SK-N-SH (cell line): ENCODE results near the gene BMAL1. TPM values are rescaled to one million over a fixed set of nuclear protein-coding genes. Genes with fewer than 3 reads are reported as not detected.
A peak's percentile ranks its signal among the peaks of the same experiment; 100 is the strongest.

Experiments
- CTCF ChIA-PET: fragments of 300-600, 350-600 bp; formaldehyde crosslinking; extraction: SDS; loops from one replicate; lab custom pipeline; 2021; lab: Yijun Ruan, JAX
- POLR2A ChIA-PET: fragments of 350-600 bp; sonication (Branson Sonifier 250); formaldehyde crosslinking; extraction: SDS; loops from one replicate; lab custom pipeline; 2020; ENCODE audit warnings: antibody characterized with exemption, inconsistent platforms; lab: Yijun Ruan, JAX
- DNase-seq: peaks from one replicate; pipeline ENCODE4 v3.0.0; 2012
- H2AFZ ChIP-seq: fragments of 200-600 bp; sonication (generic); 2 replicates; pipeline ENCODE4 v1.8.1; 2016; ENCODE audit warnings: antibody characterized with exemption, mild to moderate bottlenecking, low read depth
- H3F3A ChIP-seq: fragments of 200-600 bp; sonication (generic); replicated peaks from 2 replicates; pipeline ENCODE3; 2016; ENCODE audit warnings: antibody characterized with exemption, mild to moderate bottlenecking; ENCODE audit not compliant: insufficient read depth
- H3K27ac ChIP-seq, 2 experiments: fragments of 200-500 bp in 1 of 2; fragments of 200-600 bp in 1 of 2; sonication (Bioruptor generic) in 1 of 2; sonication (generic), shearing (Covaris generic) in 1 of 2; 2 replicates each; pipeline versions ENCODE4 v1.5.1 to v1.6.1; 2014 to 2016; ENCODE audit warnings: low read depth in 2 of 2, inconsistent platforms in 1 of 2, low read length in 1 of 2, mild to moderate bottlenecking in 1 of 2, mixed read lengths in 1 of 2
- H3K27me3 ChIP-seq: fragments of 200-600 bp; sonication (generic), shearing (Covaris generic); 2 replicates; pipeline ENCODE4 v1.6.1; 2016; ENCODE audit warnings: mixed run types; ENCODE audit not compliant: insufficient read depth
- H3K36me3 ChIP-seq, 2 experiments: fragments of 200-500 bp in 1 of 2; fragments of 200-600 bp in 1 of 2; sonication (Bioruptor generic) in 1 of 2; sonication (generic) in 1 of 2; replicated peaks in 1 of 2; 2 replicates each; pipeline versions ENCODE3 to v1.5.1; 2014 to 2016; ENCODE audit warnings: low read length in 1 of 2, mild to moderate bottlenecking in 1 of 2; ENCODE audit not compliant: insufficient read depth in 2 of 2, control insufficient read depth in 1 of 2
- H3K4me1 ChIP-seq, 2 experiments: fragments of 200-500 bp in 1 of 2; fragments of 200-600 bp in 1 of 2; sonication (Bioruptor generic) in 1 of 2; sonication (generic), shearing (Covaris generic) in 1 of 2; 2 replicates each; pipeline versions ENCODE4 v1.5.1 to v1.6.1; 2014 to 2016; ENCODE audit warnings: low read depth in 1 of 2, low read length in 1 of 2, mixed run types in 1 of 2; ENCODE audit not compliant: insufficient read depth in 2 of 2, control insufficient read depth in 1 of 2
- H3K4me2 ChIP-seq: fragments of 200-600 bp; sonication (generic), shearing (Covaris generic); 2 replicates; pipeline ENCODE4 v1.6.1; 2017; ENCODE audit warnings: mixed run types
- H3K4me3 ChIP-seq, 2 experiments: fragments of 200-500 bp in 1 of 2; fragments of 200-600 bp in 1 of 2; sonication (Bioruptor generic) in 1 of 2; sonication (generic), shearing (Covaris generic) in 1 of 2; 2 replicates each; pipeline versions ENCODE4 v1.5.1 to v1.8.1; 2014 to 2016; ENCODE audit warnings: low read depth in 2 of 2, inconsistent platforms in 1 of 2, low read length in 1 of 2, mild to moderate bottlenecking in 1 of 2, mixed read lengths in 1 of 2, moderate library complexity in 1 of 2
- H3K79me2 ChIP-seq: fragments of 200-600 bp; sonication (generic); 2 replicates; pipeline ENCODE4 v1.8.1; 2017; ENCODE audit warnings: mild to moderate bottlenecking; ENCODE audit not compliant: insufficient read depth
- H3K9ac ChIP-seq: fragments of 200-600 bp; sonication (generic); 2 replicates; pipeline ENCODE4 v1.6.1; 2017; ENCODE audit warnings: mixed run types
- H3K9me2 ChIP-seq: fragments of 200-600 bp; sonication (generic); 2 replicates; pipeline ENCODE4 v1.6.1; 2017; ENCODE audit warnings: mixed run types
- H3K9me3 ChIP-seq: fragments of 200-600 bp; sonication (generic); 2 replicates; pipeline ENCODE4 v1.6.1; 2017; ENCODE audit warnings: mixed run types, mild to moderate bottlenecking, moderate library complexity
- H4K20me1 ChIP-seq: fragments of 200-600 bp; sonication (generic); 2 replicates; pipeline ENCODE4 v1.6.1; 2017; ENCODE audit warnings: mild to moderate bottlenecking, mixed run types; ENCODE audit not compliant: insufficient read depth
- CHD2 ChIP-seq: fragments of 150-350 bp; IDR thresholded peaks from 2 replicates; pipeline ENCODE4 v1.6.1; 2018; ENCODE audit warnings: low read length; ENCODE audit not compliant: partially characterized antibody
- CTCF ChIP-seq: fragments of 200-600 bp; sonication (generic); IDR thresholded peaks from 2 replicates; pipeline ENCODE4 v1.6.1; 2017; ENCODE audit warnings: antibody characterized with exemption, mild to moderate bottlenecking, moderate library complexity
- ELF1 ChIP-seq: IDR thresholded peaks from 2 replicates; pipeline ENCODE4 v1.4.0; 2012
- EP300 ChIP-seq, 2 experiments: IDR thresholded peaks; 2 replicates each; pipeline versions ENCODE4 v1.4.0 to v1.6.1; 2012; ENCODE audit warnings: borderline replicate concordance in 1 of 2, low read depth in 1 of 2, low read length in 1 of 2
- EZH2phosphoT487 ChIP-seq: fragments of 200-600 bp; sonication (generic); IDR thresholded peaks from 2 replicates; pipeline ENCODE4 v1.6.1; 2017; ENCODE audit warnings: low read depth, mixed run types, mild to moderate bottlenecking, antibody characterized with exemption, moderate library complexity, borderline replicate concordance
- FOXM1 ChIP-seq: IDR thresholded peaks from 2 replicates; pipeline ENCODE4 v1.4.0; 2012; ENCODE audit warnings: low read depth, mild to moderate bottlenecking
- JUND ChIP-seq: IDR thresholded peaks from 2 replicates; pipeline ENCODE4 v1.4.0; 2012
- MEF2A ChIP-seq: IDR thresholded peaks from 2 replicates; pipeline ENCODE4 v1.4.0; 2012; ENCODE audit warnings: low read depth, borderline replicate concordance
- MXI1 ChIP-seq: IDR thresholded peaks from 2 replicates; pipeline ENCODE4 v1.6.1; 2012; ENCODE audit warnings: mild to moderate bottlenecking, low read depth, low read length, improper control_type of control experiment
- NFIC ChIP-seq: IDR thresholded peaks from 2 replicates; pipeline ENCODE4 v1.4.0; 2012; ENCODE audit warnings: borderline replicate concordance
- RCOR1 ChIP-seq: fragments of 150-350 bp; IDR thresholded peaks from 2 replicates; pipeline ENCODE4 v1.6.1; 2017; ENCODE audit warnings: antibody characterized with exemption, low read length
- RFX5 ChIP-seq: IDR thresholded peaks from 2 replicates; pipeline ENCODE4 v1.6.1; 2012; ENCODE audit warnings: mild to moderate bottlenecking, improper control_type of control experiment, low read length
- TEAD4 ChIP-seq: IDR thresholded peaks from 2 replicates; pipeline ENCODE4 v1.4.0; 2012; ENCODE audit warnings: mild to moderate bottlenecking, borderline replicate concordance; ENCODE audit not compliant: insufficient read depth
- ZBTB33 ChIP-seq: IDR thresholded peaks from 2 replicates; pipeline ENCODE4 v1.4.0; 2012; ENCODE audit warnings: low read depth, borderline replicate concordance
- WGBS: methylation state at CpG from one replicate; pipeline ENCODE4 v1.1.6; 2017; ENCODE audit warnings: low lambda C conversion rate; 5-methylcytosine and 5-hydroxymethylcytosine counted together
- polyA plus RNA-seq, 3 experiments: library from polyadenylated mRNA; depleted of rRNA; stranded (reverse); fragments of >200 nt; gene quantifications; 2 replicates each; pipeline ENCODE4 v1.2.3, GENCODE V29; 2012
- TF ChIP-seq, protein P1 (sequence below): IDR thresholded peaks from 2 replicates; pipeline ENCODE4 v1.4.0; 2012; ENCODE audit warnings: low read depth, borderline replicate concordance

BMAL1 gene
- polyA plus RNA-seq, 1 of the 3 experiments (the other 2 are of a cell fraction) = 6.5 TPM

DNA sequence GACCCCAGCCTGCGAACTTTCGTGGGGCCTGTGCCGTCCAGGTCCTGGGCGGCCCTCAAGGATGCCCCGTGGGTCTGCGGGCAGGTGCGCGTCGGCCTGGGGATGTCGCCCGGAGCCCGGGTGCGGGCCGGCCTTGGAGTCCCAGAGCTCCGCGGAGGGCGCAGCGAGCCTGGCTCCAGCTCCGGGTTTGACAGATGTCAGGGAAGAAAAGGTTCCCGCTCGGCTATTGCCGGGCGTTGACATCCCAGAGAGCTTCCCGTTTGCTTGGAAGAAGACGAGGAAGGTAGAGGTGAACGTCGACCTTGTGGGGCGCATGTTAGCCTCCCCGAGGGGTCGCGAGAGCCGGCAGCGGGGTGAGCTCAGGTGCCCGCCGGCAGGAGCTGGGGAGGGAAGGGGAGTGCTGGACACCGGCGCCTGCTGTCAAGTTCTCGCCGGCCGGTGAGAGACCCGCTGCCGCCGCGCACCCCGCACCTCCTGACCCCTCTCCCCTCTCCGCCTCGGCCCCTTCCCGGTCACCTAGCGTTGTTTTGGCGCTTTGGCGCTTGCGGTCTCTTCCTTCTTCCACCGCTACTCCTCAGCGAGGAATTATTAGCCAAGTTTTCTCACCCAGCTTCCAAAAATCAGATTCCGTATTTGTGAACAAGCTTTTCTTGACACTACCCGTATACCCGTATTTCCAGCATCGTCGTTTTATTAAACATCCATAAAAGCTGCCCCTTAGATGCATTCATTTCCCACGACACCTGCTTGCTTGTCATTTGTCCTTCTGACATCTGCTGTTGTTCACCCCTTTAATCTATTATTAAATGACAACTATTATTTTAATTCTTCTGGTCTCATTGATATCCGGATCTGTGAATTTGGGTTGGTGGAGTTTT, 1.3 kb downstream of the BMAL1 start:
- POLR2A ChIA-PET = no interaction called here
- H3K27ac ChIP-seq = no peak overlapping the region
- H3K9ac ChIP-seq = peak overlapping the region; percentile 75; the same call in 1 of the 2 replicates
- peak overlapping the region; percentile 76 to 85 for H3K4me3 ChIP-seq
- H3K9me3 ChIP-seq = no peaks in the 10 kb centered on the region
- H3K4me1 ChIP-seq = peaks cover 0 to 15% of the 10 kb centered on the region in 2 experiments; a peak in 2 of 4 replicates
- TF ChIP-seq MEF2A (no peak), ZBTB33 (no peak), ELF1 (no peak), TEAD4 (no peak), CHD2 (no peak), RCOR1 (no peak), MXI1 (peak; percentile 46; the same call in 1 of the 2 replicates), FOXM1 (no peak)
- H3F3A ChIP-seq = peaks cover 8% of the 10 kb centered on the region
- H4K20me1 ChIP-seq = peaks cover 12% of the 10 kb centered on the region; the same call in 1 of the 2 replicates
- peak; percentile 59 for DNase-seq
- CTCF ChIA-PET = interaction anchor here (0.7 to 4.8 kb wide), 19 partner anchors 11 to 948 kb away, joined by 3 to 36 read pairs (median 3); no protein-coding TSS in a partner anchor
- H2AFZ ChIP-seq = no peak overlapping the region
- H3K36me3 ChIP-seq = no peaks in the 10 kb centered on the region
- no peaks in the 10 kb centered on the region for H3K9me2 ChIP-seq
- H3K4me2 ChIP-seq = peak overlapping the region; percentile 91
- H3K27me3 ChIP-seq = no peaks in the 10 kb centered on the region
- WGBS = 29% methylated on average over 32 of the region's 61 CpGs
- H3K79me2 ChIP-seq = peaks cover 34% of the 10 kb centered on the region; the same call in 1 of the 2 replicates

GRCh38 chr11:13279487-13279834, 1.9 kb downstream of the BMAL1 start:
- TF ChIP-seq ELF1 = no peak
- no peak for TF ChIP-seq EP300 (IDR thresholded peaks at IDR 0.05; ENCODE audit: borderline replicate concordance in 1 of 2, low read depth in 1 of 2, low read length in 1 of 2)
- TF ChIP-seq RFX5 = no peak
- no peak for TF ChIP-seq MXI1
- no peak for TF ChIP-seq JUND
- TF ChIP-seq, protein P1, sequence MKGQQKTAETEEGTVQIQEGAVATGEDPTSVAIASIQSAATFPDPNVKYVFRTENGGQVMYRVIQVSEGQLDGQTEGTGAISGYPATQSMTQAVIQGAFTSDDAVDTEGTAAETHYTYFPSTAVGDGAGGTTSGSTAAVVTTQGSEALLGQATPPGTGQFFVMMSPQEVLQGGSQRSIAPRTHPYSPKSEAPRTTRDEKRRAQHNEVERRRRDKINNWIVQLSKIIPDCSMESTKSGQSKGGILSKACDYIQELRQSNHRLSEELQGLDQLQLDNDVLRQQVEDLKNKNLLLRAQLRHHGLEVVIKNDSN = no peak
- TF ChIP-seq EZH2phosphoT487 = no peak
- no peak for TF ChIP-seq NFIC
- no peak for TF ChIP-seq CTCF
- TF ChIP-seq, all 33 proteins: peak for 0
- Histone ChIP-seq H3K4me3 (no peak overlapping the region; a peak in 1 of 4 replicates), H3K9ac (no peak overlapping the region), H4K20me1 (peaks cover 12% of the 10 kb centered on the region; the same call in 1 of the 2 replicates), H3K4me1 (peaks cover 0 to 15% of the 10 kb centered on the region in 2 experiments; a peak in 2 of 4 replicates), H3F3A (peaks cover 8% of the 10 kb centered on the region), H3K79me2 (peaks cover 37% of the 10 kb centered on the region; the same call in 1 of the 2 replicates), H2AFZ (no peak overlapping the region), H3K27ac (no peak overlapping the region), H3K4me2 (peak overlapping the region; percentile 91; the same call in 1 of the 2 replicates), H3K9me2 (no peaks in the 10 kb centered on the region), H3K9me3 (no peaks in the 10 kb centered on the region), H3K27me3 (no peaks in the 10 kb centered on the region), H3K36me3 (no peaks in the 10 kb centered on the region)
- WGBS = 79% methylated on average over 3 of the region's 3 CpGs
- ChIA-PET CTCF (interaction anchor here (0.7 to 4.8 kb wide), 12 partner anchors 11 to 948 kb away, joined by 3 to 36 read pairs (median 4); no protein-coding TSS in a partner anchor), POLR2A (no interaction called here)
- no peak for DNase-seq
